Upper lobe of left lung (tissue), 6 donors: Measurements from ENCODE around the gene DOC2B. TPM values are rescaled to one million over a fixed set of nuclear protein-coding genes. Genes with fewer than 3 reads are reported as not detected.

Experiments used
- ATAC-seq, 2 donors: fragments of 200-7000 bp; cut with Tn5 transposase; one replicate each; pipeline ENCODE4 v1.9.1; 2022; ENCODE audit warnings: mild to moderate bottlenecking in 2 of 2, moderate library complexity in 2 of 2; ENCODE audit not compliant: low FRiP score in 2 of 2
- DNase-seq, 2 donors: peaks; one replicate each; pipeline ENCODE4 v3.0.0-alpha.2; 2019 to 2020
- H3K27ac ChIP-seq, 4 donors: fragments of 200-600 bp; sonication (generic); one replicate each; pipeline ENCODE4 v1.5.1; 2016 to 2019
- H3K27me3 ChIP-seq, 4 donors: fragments of 200-600 bp; sonication (generic); one replicate each; pipeline ENCODE4 v1.5.1; 2017 to 2019
- H3K36me3 ChIP-seq, 4 donors: fragments of 200-600 bp; sonication (generic); one replicate each; pipeline ENCODE4 v1.5.1; 2016 to 2019
- H3K4me1 ChIP-seq, 4 donors: fragments of 200-600 bp; sonication (generic); one replicate each; pipeline ENCODE4 v1.5.1; 2018 to 2019
- H3K4me3 ChIP-seq, 4 donors: fragments of 200-600 bp; sonication (generic); one replicate each; pipeline ENCODE4 v1.5.1; 2017 to 2019; ENCODE audit warnings: mild to moderate bottlenecking in 2 of 4, moderate library complexity in 1 of 4
- H3K9me3 ChIP-seq, 4 donors: fragments of 200-600 bp; sonication (generic); one replicate each; pipeline ENCODE4 v1.5.1; 2018 to 2019
- EP300 ChIP-seq, 4 donors: sonication (generic); formaldehyde crosslinking; IDR thresholded peaks; one replicate each; pipeline ENCODE4 v1.5.1; 2017; ENCODE audit warnings: antibody characterized with exemption in 4 of 4, control low read depth in 2 of 4
- POLR2A ChIP-seq, 4 donors: fragments of 450-650 bp; IDR thresholded peaks; one replicate each; pipeline ENCODE4 v1.5.1; 2016 to 2017; ENCODE audit warnings: antibody characterized with exemption in 4 of 4, mild to moderate bottlenecking in 2 of 4
- POLR2AphosphoS5 ChIP-seq, 2 donors: sonication (generic); formaldehyde crosslinking; IDR thresholded peaks; one replicate each; pipeline ENCODE4 v1.5.1; 2017; ENCODE audit warnings: antibody characterized with exemption in 2 of 2
- WGBS, 2 donors: methylation state at CpG; one replicate each; pipeline ENCODE4 v1.1.5; 2017 to 2018; 5-methylcytosine and 5-hydroxymethylcytosine counted together
- total RNA-seq, 6 donors: library from RNA; depleted of rRNA in 4 of 6; stranded (reverse); fragments of >200 nt in 4 of 6; gene quantifications; one replicate each; pipeline versions ENCODE4 v1.1.0 to v1.2.1, GENCODE V29; 2016 to 2021
- TF ChIP-seq, protein P1 (sequence below), 6 experiments: fragments of 450-650 bp in 4 of 6; fragments of 200-600 bp in 2 of 6; sonication (generic) in 2 of 6; IDR thresholded peaks; one replicate each; pipeline ENCODE4 v1.5.1; 2016 to 2019; ENCODE audit warnings: antibody characterized with exemption in 6 of 6
- donor health status: DM: no; HTN: no; CAD: no; lungs with moderate emphysema.
- donor health status: DM: no; HTN: yes; CAD: no; lungs with severe emphysema.

Gene DOC2B
- total RNA-seq, 6 donors from 2014 or later, result 1.0 to 10.2 (median 4.4) TPM

DNA sequence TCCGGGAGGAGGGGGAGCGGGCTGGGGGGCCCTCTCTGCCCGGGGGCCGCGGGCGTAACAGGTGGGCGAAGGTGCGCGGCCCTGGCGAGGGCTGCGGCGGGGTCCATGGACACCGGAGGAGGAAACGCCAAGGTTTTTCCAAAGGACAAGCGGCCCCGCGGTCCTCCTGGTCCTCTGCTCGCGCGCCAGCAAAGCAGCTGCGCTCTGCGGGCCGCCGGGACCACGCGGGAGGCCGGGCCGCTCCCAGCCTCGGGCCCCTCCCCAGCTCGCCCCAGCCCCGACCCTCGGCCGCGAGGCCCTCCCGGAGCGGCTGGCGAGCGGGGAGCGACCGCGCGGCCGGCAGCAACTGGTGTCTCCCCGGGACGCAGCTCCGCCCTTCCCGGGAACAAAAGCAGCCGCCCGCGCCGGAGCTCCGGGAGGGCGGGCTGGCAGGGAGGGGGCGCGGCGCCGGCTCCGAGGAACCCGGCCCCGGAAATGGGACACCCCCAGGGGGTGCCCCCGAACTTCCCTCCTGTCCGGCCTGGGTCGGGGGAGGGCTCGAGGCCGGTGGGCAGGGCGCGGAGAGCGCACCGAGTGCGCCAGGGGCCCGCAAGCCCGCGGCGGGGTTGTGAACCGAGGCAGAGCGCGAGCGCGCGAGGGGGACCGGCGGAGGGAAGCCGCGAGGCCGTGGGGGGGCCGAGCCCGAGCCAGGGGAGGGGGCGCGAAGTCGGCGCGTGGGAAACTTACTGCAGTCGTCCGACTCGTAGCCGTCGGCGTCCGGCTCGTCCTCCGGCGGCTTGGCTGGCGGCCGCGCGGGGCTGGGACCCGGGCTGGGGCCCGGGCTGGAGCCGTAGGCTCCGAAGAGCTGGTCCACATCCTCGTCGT is 837 bp downstream of the DOC2B start:
- H3K36me3 ChIP-seq, result no peaks in the 10 kb centered on the region
- H3K4me3 ChIP-seq, result peak overlapping the region; percentile 10 to 56 (median 46)
- H3K4me1 ChIP-seq, result peaks cover 20 to 41% (median 23%) of the 10 kb centered on the region in 4 donors
- peak in 1 of 2 donors; percentile 22 for ATAC-seq
- H3K9me3 ChIP-seq, result no peaks in the 10 kb centered on the region
- WGBS, 2 donors, result 3% methylated on average over 51 of the region's 112 CpGs; no CpG with 5 or more reads in 1 of the 2 donors
- peaks cover 2 to 20% (median 12%) of the 10 kb centered on the region in 4 donors for H3K27me3 ChIP-seq
- TF ChIP-seq, protein P1, sequence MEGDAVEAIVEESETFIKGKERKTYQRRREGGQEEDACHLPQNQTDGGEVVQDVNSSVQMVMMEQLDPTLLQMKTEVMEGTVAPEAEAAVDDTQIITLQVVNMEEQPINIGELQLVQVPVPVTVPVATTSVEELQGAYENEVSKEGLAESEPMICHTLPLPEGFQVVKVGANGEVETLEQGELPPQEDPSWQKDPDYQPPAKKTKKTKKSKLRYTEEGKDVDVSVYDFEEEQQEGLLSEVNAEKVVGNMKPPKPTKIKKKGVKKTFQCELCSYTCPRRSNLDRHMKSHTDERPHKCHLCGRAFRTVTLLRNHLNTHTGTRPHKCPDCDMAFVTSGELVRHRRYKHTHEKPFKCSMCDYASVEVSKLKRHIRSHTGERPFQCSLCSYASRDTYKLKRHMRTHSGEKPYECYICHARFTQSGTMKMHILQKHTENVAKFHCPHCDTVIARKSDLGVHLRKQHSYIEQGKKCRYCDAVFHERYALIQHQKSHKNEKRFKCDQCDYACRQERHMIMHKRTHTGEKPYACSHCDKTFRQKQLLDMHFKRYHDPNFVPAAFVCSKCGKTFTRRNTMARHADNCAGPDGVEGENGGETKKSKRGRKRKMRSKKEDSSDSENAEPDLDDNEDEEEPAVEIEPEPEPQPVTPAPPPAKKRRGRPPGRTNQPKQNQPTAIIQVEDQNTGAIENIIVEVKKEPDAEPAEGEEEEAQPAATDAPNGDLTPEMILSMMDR (IDR thresholded peaks at IDR 0.05), result no peak
- TF ChIP-seq POLR2A (IDR thresholded peaks at IDR 0.05) (no peak), POLR2AphosphoS5 (IDR thresholded peaks at IDR 0.05) (no peak), EP300 (IDR thresholded peaks at IDR 0.05) (no peak)
- H3K27ac ChIP-seq, result peak overlapping the region in 3 of 4 donors; percentile 62 to 80 (median 70)
- DNase-seq, result peak in 1 of 2 donors; percentile 85

GRCh38 chr17:179781-180380 is 1.6 kb downstream of the DOC2B start:
- Histone ChIP-seq H3K4me1 (peaks cover 20 to 35% (median 23%) of the 10 kb centered on the region in 4 donors), H3K4me3 (peak overlapping the region; percentile 3 to 56 (median 46)), H3K9me3 (no peaks in the 10 kb centered on the region), H3K36me3 (no peaks in the 10 kb centered on the region), H3K27ac (peak overlapping the region in 3 of 4 donors; percentile 62 to 80 (median 70)), H3K27me3 (peaks cover 2 to 20% (median 12%) of the 10 kb centered on the region in 4 donors)
- no peak for TF ChIP-seq EP300 (IDR thresholded peaks at IDR 0.05)
- TF ChIP-seq POLR2AphosphoS5 (IDR thresholded peaks at IDR 0.05), result no peak
- TF ChIP-seq POLR2A (IDR thresholded peaks at IDR 0.05), result no peak
- TF ChIP-seq, protein P1 (IDR thresholded peaks at IDR 0.05), result no peak
- no peak for ATAC-seq
- DNase-seq, result no peak
- 50 to 70% methylated on average over 4 to 13 of the region's 32 CpGs for WGBS, 2 donors

DNA sequence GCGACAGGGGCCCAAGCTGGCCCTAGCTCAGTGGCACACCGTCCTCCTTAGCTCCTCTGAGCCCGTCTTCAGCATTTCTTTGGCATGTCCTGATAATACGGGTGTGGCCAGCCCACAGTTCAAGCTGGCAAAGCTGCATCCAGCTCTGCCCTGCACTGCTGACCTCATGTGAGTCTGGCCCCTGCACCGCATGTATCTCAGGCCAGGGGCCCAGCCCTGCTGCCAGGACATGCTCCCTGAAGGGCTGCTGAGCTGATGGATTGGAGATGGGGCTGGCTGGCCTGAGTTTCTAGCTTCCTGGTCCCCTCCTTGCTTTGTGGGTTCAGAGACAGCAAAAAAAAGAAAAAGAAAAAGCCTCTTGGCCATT is 2.4 kb downstream of the DOC2B start:
- H3K4me1 ChIP-seq, result peaks cover 20 to 35% (median 23%) of the 10 kb centered on the region in 4 donors

GRCh38 chr17:178292-179065 is 3.0 kb downstream of the DOC2B start:
- no peaks in the 10 kb centered on the region for H3K9me3 ChIP-seq
- TF ChIP-seq, protein P1 (IDR thresholded peaks at IDR 0.05), result no peak
- TF ChIP-seq POLR2A (IDR thresholded peaks at IDR 0.05) (no peak), POLR2AphosphoS5 (IDR thresholded peaks at IDR 0.05) (no peak), EP300 (IDR thresholded peaks at IDR 0.05) (no peak)
- H3K4me1 ChIP-seq, result peaks cover 20 to 35% (median 23%) of the 10 kb centered on the region in 4 donors
- no peak overlapping the region for H3K27ac ChIP-seq
- DNase-seq (no peak), ATAC-seq (no peak)
- H3K36me3 ChIP-seq, result no peaks in the 10 kb centered on the region
- WGBS, 2 donors, result 85 to 89% methylated on average over 11 to 12 of the region's 12 CpGs
- H3K4me3 ChIP-seq, result no peak overlapping the region
- peaks cover 2 to 20% (median 12%) of the 10 kb centered on the region in 4 donors for H3K27me3 ChIP-seq

More for the DNA sequence above, 2.4 kb downstream of the DOC2B start:
- Histone ChIP-seq H3K27me3 (peaks cover 2 to 20% (median 12%) of the 10 kb centered on the region in 4 donors), H3K27ac (no peak overlapping the region), H3K9me3 (no peaks in the 10 kb centered on the region), H3K36me3 (no peaks in the 10 kb centered on the region), H3K4me3 (no peak overlapping the region)
- DNase-seq, result no peak
- WGBS, 2 donors, result 67 to 68% methylated on average over 5 of the region's 5 CpGs
- TF ChIP-seq POLR2A (IDR thresholded peaks at IDR 0.05) (no peak), POLR2AphosphoS5 (IDR thresholded peaks at IDR 0.05) (no peak), EP300 (IDR thresholded peaks at IDR 0.05) (no peak)
- TF ChIP-seq, protein P1 (IDR thresholded peaks at IDR 0.05), result no peak
- ATAC-seq, result no peak
